Measurements from ENCODE around the gene HOXC5. TPM values are rescaled to one million over a fixed set of nuclear protein-coding genes. Genes with fewer than 3 reads are reported as not detected.

The HOXC5 gene
- total RNA-seq, 6 experiments from 2014 or later: not detected

DNA sequence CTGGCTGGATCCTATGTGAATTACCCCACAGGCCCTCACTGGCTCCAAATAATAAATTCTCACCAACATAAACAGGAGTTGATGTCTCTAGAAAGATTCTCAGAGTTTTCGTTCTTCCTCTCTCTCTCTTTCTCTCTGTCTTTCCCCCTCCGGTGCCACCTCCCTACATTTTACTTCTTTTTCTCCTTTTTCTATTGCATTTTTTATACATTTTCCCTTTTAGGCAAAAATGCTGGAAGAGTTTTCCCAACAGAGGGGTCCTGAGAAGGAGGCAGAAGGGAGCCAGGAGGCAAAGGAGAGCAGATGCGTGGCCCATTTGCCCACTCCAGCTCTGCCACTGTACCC lies 5.4 kb upstream of the HOXC5 start:
- peak in 1 of 3 donors; percentile 5 for DNase-seq
- no peak for ATAC-seq
- Histone ChIP-seq H3K27ac (no peak overlapping the region), H3K36me3 (no peaks in the 10 kb centered on the region), H3K4me1 (no peaks in the 10 kb centered on the region), H3K27me3 (peaks cover 15 to 62% of the 10 kb centered on the region in 2 donors), H3K9me3 (no peaks in the 10 kb centered on the region), H3K4me3 (no peak overlapping the region)
- TF ChIP-seq, protein P1, sequence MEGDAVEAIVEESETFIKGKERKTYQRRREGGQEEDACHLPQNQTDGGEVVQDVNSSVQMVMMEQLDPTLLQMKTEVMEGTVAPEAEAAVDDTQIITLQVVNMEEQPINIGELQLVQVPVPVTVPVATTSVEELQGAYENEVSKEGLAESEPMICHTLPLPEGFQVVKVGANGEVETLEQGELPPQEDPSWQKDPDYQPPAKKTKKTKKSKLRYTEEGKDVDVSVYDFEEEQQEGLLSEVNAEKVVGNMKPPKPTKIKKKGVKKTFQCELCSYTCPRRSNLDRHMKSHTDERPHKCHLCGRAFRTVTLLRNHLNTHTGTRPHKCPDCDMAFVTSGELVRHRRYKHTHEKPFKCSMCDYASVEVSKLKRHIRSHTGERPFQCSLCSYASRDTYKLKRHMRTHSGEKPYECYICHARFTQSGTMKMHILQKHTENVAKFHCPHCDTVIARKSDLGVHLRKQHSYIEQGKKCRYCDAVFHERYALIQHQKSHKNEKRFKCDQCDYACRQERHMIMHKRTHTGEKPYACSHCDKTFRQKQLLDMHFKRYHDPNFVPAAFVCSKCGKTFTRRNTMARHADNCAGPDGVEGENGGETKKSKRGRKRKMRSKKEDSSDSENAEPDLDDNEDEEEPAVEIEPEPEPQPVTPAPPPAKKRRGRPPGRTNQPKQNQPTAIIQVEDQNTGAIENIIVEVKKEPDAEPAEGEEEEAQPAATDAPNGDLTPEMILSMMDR (IDR thresholded peaks at IDR 0.05): no peak
- TF ChIP-seq POLR2A (IDR thresholded peaks at IDR 0.05): no peak
- intact Hi-C loops (cut with DNase I): no loop called here
- WGBS (ENCODE audit: insufficient coverage, low coverage, low lambda C conversion rate, missing lambda C conversion rate): 21% methylated on average over 3 of the region's 3 CpGs

DNA sequence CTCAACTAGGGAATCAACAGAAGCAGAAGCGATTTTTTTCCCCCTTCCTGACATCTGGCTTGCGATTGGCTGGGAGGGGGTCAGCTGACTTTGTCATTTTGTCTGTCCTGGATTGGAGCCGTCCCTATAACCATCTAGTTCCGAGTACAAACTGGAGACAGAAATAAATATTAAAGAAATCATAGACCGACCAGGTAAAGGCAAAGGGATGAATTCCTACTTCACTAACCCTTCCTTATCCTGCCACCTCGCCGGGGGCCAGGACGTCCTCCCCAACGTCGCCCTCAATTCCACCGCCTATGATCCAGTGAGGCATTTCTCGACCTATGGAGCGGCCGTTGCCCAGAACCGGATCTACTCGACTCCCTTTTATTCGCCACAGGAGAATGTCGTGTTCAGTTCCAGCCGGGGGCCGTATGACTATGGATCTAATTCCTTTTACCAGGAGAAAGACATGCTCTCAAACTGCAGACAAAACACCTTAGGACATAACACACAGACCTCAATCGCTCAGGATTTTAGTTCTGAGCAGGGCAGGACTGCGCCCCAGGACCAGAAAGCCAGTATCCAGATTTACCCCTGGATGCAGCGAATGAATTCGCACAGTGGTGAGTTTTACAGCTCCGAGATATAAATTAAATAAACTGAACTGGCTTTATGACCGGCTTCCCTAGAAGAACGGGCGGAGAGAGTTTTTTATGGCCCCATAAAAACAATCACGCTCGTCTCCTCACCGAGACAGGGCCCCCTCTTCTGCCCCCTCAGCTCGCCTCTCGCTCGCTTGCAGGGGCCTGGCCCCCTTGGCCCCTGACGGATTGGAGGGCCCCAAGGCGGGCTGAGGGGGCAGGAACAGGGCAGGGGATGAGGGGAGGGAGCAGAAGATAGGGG lies 4.3 kb upstream of the HOXC5 start, which contains the start of gene HOXC6:
Gene HOXC6, plus strand, starts transcription at position 127 of the 888 bp plus-strand sequence. Its CDS starts 82 bp downstream, at position 209.
- Histone ChIP-seq H3K36me3 (no peaks in the 10 kb centered on the region), H3K27me3 (peaks cover 20 to 69% of the 10 kb centered on the region in 2 donors), H3K4me3 (no peak within 1 kb of the TSS), H3K9me3 (no peaks in the 10 kb centered on the region), H3K4me1 (no peaks in the 10 kb centered on the region), H3K27ac (no peak within 1 kb of the TSS)
- 5% methylated on average over 35 of the region's 36 CpGs for WGBS (ENCODE audit: insufficient coverage, low coverage, low lambda C conversion rate, missing lambda C conversion rate)
- no peak for TF ChIP-seq POLR2A (IDR thresholded peaks at IDR 0.05)
- TF ChIP-seq, protein P1 (IDR thresholded peaks at IDR 0.05): no peak
- DNase-seq (peak in 1 of 3 donors; percentile 31), ATAC-seq (no peak)
- intact Hi-C loops (cut with DNase I): no loop called here

DNA sequence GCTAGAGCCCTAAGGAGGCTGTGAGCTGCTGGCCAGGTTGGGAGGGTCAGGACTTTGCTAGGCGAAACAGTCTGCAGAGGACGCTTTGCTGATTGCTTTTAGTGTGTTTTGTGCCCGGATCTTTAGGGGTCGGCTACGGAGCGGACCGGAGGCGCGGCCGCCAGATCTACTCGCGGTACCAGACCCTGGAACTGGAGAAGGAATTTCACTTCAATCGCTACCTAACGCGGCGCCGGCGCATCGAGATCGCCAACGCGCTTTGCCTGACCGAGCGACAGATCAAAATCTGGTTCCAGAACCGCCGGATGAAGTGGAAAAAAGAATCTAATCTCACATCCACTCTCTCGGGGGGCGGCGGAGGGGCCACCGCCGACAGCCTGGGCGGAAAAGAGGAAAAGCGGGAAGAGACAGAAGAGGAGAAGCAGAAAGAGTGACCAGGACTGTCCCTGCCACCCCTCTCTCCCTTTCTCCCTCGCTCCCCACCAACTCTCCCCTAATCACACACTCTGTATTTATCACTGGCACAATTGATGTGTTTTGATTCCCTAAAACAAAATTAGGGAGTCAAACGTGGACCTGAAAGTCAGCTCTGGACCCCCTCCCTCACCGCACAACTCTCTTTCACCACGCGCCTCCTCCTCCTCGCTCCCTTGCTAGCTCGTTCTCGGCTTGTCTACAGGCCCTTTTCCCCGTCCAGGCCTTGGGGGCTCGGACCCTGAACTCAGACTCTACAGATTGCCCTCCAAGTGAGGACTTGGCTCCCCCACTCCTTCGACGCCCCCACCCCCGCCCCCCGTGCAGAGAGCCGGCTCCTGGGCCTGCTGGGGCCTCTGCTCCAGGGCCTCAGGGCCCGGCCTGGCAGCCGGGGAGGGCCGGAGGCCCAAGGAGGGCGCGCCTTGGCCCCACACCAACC lies 3.1 kb upstream of the HOXC5 start:
- ATAC-seq (no peak), DNase-seq (peak in 1 of 3 donors; percentile 22)
- Histone ChIP-seq H3K4me1 (peaks cover 0 to 5% (median 0%) of the 10 kb centered on the region in 4 donors), H3K9me3 (no peaks in the 10 kb centered on the region), H3K27ac (no peak overlapping the region), H3K27me3 (peaks cover 20 to 77% of the 10 kb centered on the region in 2 donors), H3K36me3 (no peaks in the 10 kb centered on the region), H3K4me3 (no peak overlapping the region)
- intact Hi-C loops (cut with DNase I): loop anchor here in 1 of 2 donors (10.0 kb wide), 1 partner anchor 175 kb away; no protein-coding TSS in a partner anchor
- 10% methylated on average over 25 of the region's 53 CpGs for WGBS (ENCODE audit: insufficient coverage, low coverage, low lambda C conversion rate, missing lambda C conversion rate)
- TF ChIP-seq, protein P1 (IDR thresholded peaks at IDR 0.05): no peak
- no peak for TF ChIP-seq POLR2A (IDR thresholded peaks at IDR 0.05)

DNA sequence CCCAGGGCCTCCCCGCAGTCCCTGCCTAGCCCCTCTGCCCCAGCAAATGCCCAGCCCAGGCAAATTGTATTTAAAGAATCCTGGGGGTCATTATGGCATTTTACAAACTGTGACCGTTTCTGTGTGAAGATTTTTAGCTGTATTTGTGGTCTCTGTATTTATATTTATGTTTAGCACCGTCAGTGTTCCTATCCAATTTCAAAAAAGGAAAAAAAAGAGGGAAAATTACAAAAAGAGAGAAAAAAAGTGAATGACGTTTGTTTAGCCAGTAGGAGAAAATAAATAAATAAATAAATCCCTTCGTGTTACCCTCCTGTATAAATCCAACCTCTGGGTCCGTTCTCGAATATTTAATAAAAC lies 2.4 kb upstream of the HOXC5 start:
- intact Hi-C loops (cut with DNase I): loop anchor here in 1 of 2 donors (10.0 kb wide), 1 partner anchor 174 kb away; no protein-coding TSS in a partner anchor
- no peaks in the 10 kb centered on the region for H3K9me3 ChIP-seq
- no peak overlapping the region for H3K4me3 ChIP-seq
- peaks cover 20 to 74% of the 10 kb centered on the region in 2 donors for H3K27me3 ChIP-seq
- H3K36me3 ChIP-seq: no peaks in the 10 kb centered on the region
- 34% methylated on average over 6 of the region's 7 CpGs for WGBS (ENCODE audit: insufficient coverage, low coverage, low lambda C conversion rate, missing lambda C conversion rate)
- H3K4me1 ChIP-seq: peaks cover 0 to 5% (median 0%) of the 10 kb centered on the region in 4 donors
- no peak overlapping the region for H3K27ac ChIP-seq
- no peak for DNase-seq
- no peak for TF ChIP-seq POLR2A (IDR thresholded peaks at IDR 0.05)
- TF ChIP-seq, protein P1 (IDR thresholded peaks at IDR 0.05): no peak
- no peak for ATAC-seq
